Tibial nerve (tissue), 4 donors: ENCODE measurements around the gene RAP1A. TPM values are rescaled to one million over a fixed set of nuclear protein-coding genes. Genes with fewer than 3 reads are reported as not detected.

Source experiments
- DNase-seq, 2 donors: peaks; one replicate each; pipeline ENCODE4 v3.0.0-alpha.2; 2019; ENCODE audit warnings: low spot score in 2 of 2
- H3K27ac ChIP-seq, 4 donors: fragments of 200-600 bp; sonication (generic) in 3 of 4; one replicate each; pipeline ENCODE4 v1.5.1; 2017 to 2019; ENCODE audit warnings: mild to moderate bottlenecking in 1 of 4
- H3K27me3 ChIP-seq, 2 donors: fragments of 200-600 bp; sonication (generic) in 1 of 2; one replicate each; pipeline versions ENCODE4 v1.5.1 to v1.6.0; 2017 to 2019
- H3K36me3 ChIP-seq, 3 donors: fragments of 200-600 bp; sonication (generic); one replicate each; pipeline ENCODE4 v1.5.1; 2018 to 2019
- H3K4me1 ChIP-seq, 4 donors: fragments of 200-600 bp; sonication (generic) in 3 of 4; one replicate each; pipeline ENCODE4 v1.5.1; 2017 to 2019
- H3K4me3 ChIP-seq, 4 donors: fragments of 200-600 bp; sonication (generic) in 3 of 4; one replicate each; pipeline ENCODE4 v1.5.1; 2017 to 2019; ENCODE audit warnings: mild to moderate bottlenecking in 1 of 4, moderate library complexity in 1 of 4
- H3K9me3 ChIP-seq, 4 donors: fragments of 200-600 bp; sonication (generic) in 3 of 4; one replicate each; pipeline ENCODE4 v1.5.1; 2017 to 2019
- EP300 ChIP-seq, 2 donors: sonication (generic); formaldehyde crosslinking; IDR thresholded peaks; one replicate each; pipeline ENCODE4 v1.6.1; 2017; ENCODE audit warnings: antibody characterized with exemption in 2 of 2, mild to moderate bottlenecking in 1 of 2
- POLR2A ChIP-seq, 2 donors: fragments of 450-650 bp; IDR thresholded peaks; one replicate each; pipeline ENCODE4 v1.6.1; 2017; ENCODE audit warnings: antibody characterized with exemption in 2 of 2, mild to moderate bottlenecking in 2 of 2, moderate library complexity in 2 of 2
- WGBS, 2 donors: methylation state at CpG; one replicate each; pipeline ENCODE4 v1.1.5; 2018; 5-methylcytosine and 5-hydroxymethylcytosine counted together
- total RNA-seq, 4 donors: library from RNA; depleted of rRNA; stranded (reverse); fragments of >200 nt; gene quantifications; one replicate each; pipeline ENCODE4 v1.1.0, GENCODE V29; 2016
- TF ChIP-seq, protein P1 (sequence below), 5 experiments: fragments of 200-600 bp in 3 of 5; fragments of 450-650 bp in 2 of 5; sonication (generic) in 3 of 5; IDR thresholded peaks; one replicate each; pipeline ENCODE4 v1.5.1; 2016 to 2019; ENCODE audit warnings: antibody characterized with exemption in 5 of 5, mild to moderate bottlenecking in 3 of 5, moderate library complexity in 2 of 5

Gene RAP1A
- total RNA-seq, 4 donors from 2014 or later: 45.5 to 48.7 (median 46.8) TPM

DNA sequence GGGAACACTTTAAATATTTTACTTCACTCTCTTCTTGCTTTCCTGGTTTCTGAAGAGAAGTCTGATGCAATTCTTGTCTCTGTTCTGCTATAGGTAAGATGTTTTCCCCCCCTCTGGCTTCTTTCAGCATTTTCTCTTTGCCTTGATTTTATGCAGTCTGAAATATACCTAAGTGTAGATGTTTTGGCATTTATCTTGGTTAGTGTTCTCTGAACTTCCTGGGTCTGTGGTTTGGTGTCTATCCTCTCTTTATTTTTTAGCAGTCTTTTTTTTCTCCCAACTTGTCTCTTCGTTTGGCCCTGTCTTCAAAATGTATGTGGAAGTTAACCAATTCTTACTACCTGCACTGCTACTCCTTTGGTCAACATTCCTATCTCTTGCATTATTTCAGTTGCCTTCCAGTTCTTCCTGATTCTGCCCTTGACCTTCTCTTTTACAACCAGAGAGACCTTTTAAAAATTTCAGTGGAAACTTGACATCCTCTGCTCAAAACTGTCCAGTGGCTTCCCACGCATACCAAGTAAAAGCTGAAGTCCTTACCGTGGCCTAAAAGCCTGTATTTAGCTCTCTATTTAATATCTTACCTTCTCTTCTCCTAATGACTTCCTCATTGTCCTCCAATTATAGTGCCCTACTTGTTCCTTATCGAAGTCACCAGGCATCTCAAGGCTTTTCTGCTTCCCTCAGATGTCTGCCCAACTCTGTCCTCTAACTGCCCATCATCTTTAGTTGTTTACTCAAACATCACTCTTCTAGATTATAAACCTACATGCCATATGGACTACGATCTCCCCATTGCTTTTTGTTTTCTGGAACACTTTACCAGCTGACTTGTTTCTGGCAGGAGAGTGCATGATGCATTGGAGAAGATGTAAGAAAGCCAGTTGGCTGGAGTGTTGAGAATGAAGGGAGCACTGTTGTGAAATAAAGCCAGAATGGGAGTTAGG is 40.9 kb downstream of the RAP1A start:
- Histone ChIP-seq H3K36me3 (no peaks in the 10 kb centered on the region), H3K27ac (peak overlapping the region in 2 of 4 donors; percentile 31 to 37), H3K4me1 (peaks cover 0 to 84% (median 40%) of the 10 kb centered on the region in 4 donors), H3K4me3 (no peak overlapping the region), H3K27me3 (no peaks in the 10 kb centered on the region), H3K9me3 (no peaks in the 10 kb centered on the region)
- TF ChIP-seq, protein P1, sequence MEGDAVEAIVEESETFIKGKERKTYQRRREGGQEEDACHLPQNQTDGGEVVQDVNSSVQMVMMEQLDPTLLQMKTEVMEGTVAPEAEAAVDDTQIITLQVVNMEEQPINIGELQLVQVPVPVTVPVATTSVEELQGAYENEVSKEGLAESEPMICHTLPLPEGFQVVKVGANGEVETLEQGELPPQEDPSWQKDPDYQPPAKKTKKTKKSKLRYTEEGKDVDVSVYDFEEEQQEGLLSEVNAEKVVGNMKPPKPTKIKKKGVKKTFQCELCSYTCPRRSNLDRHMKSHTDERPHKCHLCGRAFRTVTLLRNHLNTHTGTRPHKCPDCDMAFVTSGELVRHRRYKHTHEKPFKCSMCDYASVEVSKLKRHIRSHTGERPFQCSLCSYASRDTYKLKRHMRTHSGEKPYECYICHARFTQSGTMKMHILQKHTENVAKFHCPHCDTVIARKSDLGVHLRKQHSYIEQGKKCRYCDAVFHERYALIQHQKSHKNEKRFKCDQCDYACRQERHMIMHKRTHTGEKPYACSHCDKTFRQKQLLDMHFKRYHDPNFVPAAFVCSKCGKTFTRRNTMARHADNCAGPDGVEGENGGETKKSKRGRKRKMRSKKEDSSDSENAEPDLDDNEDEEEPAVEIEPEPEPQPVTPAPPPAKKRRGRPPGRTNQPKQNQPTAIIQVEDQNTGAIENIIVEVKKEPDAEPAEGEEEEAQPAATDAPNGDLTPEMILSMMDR (IDR thresholded peaks at IDR 0.05): no peak
- TF ChIP-seq POLR2A (IDR thresholded peaks at IDR 0.05) (no peak), EP300 (IDR thresholded peaks at IDR 0.05) (no peak)
- DNase-seq: no peak
- 46 to 49% methylated on average over 5 of the region's 5 CpGs for WGBS, 2 donors

DNA sequence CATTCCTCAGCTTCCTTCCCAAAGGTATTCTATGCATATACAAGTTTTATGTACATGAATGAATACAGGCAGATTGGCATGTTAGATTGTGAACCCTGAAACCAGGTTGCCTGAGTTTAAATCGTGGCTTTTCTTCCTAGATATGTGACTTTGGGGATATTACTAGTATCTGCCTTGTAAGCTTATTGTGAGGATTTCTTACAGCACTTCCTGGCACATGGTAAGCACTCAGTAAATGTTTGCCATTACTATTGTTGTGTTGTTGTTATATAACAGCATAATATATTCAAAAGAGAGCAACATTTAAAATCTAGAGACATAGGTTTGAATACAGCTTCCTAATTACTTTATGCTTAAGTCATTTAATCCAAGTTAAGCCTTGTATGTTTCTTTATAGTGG is 45.1 kb downstream of the RAP1A start:
- WGBS, 2 donors: 55 to 61% methylated on average over 1 of the region's 1 CpG
- peaks cover 0 to 5% (median 0%) of the 10 kb centered on the region in 3 donors for H3K36me3 ChIP-seq
- no peak overlapping the region for H3K4me3 ChIP-seq

DNA sequence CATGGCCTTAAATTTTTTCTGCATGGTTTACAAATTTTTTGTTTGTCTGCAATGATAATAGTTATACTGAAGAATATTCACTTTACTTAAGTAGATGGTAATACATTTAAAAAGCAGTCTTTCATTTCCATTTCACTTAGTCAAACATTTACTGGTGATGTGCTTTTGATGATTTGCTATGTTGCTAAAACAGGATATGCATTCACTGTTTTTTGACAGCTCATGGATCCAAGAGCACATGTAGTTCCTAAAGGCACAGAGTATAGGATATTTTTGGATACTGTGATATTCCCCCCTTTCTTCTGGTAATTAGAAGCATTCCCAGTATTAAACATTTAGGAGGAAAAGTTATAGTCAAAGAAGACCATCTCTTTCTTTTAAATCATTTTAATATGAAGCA is 45.9 kb downstream of the RAP1A start:
- no peak overlapping the region for H3K27ac ChIP-seq
- H3K9me3 ChIP-seq: no peaks in the 10 kb centered on the region
- no peak overlapping the region for H3K4me3 ChIP-seq
- no peak for DNase-seq
- no peaks in the 10 kb centered on the region for H3K27me3 ChIP-seq
- TF ChIP-seq, protein P1 (IDR thresholded peaks at IDR 0.05): no peak
- TF ChIP-seq EP300 (IDR thresholded peaks at IDR 0.05) (no peak), POLR2A (IDR thresholded peaks at IDR 0.05) (no peak)
- H3K4me1 ChIP-seq: peaks cover 2 to 69% (median 24%) of the 10 kb centered on the region in 4 donors
- H3K36me3 ChIP-seq: peaks cover 0 to 5% (median 0%) of the 10 kb centered on the region in 3 donors

More for the DNA sequence above, 45.1 kb downstream of the RAP1A start:
- Histone ChIP-seq H3K27ac (no peak overlapping the region), H3K9me3 (no peaks in the 10 kb centered on the region), H3K4me1 (peaks cover 2 to 72% (median 33%) of the 10 kb centered on the region in 4 donors), H3K27me3 (no peaks in the 10 kb centered on the region)
- TF ChIP-seq, protein P1 (IDR thresholded peaks at IDR 0.05): no peak
- TF ChIP-seq EP300 (IDR thresholded peaks at IDR 0.05): no peak
- no peak for DNase-seq

DNA sequence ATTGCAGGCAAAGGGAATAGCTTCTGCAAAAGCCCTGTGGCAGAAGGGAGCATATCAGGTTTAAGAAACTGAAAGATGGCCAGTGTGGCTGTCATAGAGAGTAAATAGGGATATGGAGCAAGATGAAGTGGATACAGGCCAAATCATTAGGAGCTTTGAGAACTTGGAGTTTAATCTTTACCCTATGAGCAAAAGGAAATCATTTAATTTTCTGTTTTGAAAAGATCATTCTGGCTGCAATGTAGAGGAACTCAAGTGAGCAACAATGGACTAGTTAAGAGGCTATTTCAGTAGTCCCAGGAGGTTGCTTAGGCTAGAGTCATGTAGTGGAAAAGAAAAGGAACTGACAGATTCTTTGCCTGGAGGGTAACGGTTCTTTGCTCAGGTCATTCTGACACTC is 47.2 kb downstream of the RAP1A start:
- WGBS, 2 donors: 52 to 65% methylated on average over 1 of the region's 1 CpG
- H3K4me3 ChIP-seq: no peak overlapping the region
- H3K27ac ChIP-seq: no peak overlapping the region
- peaks cover 0 to 5% (median 0%) of the 10 kb centered on the region in 3 donors for H3K36me3 ChIP-seq
- DNase-seq: no peak
- H3K9me3 ChIP-seq: no peaks in the 10 kb centered on the region
- H3K27me3 ChIP-seq: no peaks in the 10 kb centered on the region
- TF ChIP-seq, protein P1 (IDR thresholded peaks at IDR 0.05): no peak
- TF ChIP-seq EP300 (IDR thresholded peaks at IDR 0.05) (no peak), POLR2A (IDR thresholded peaks at IDR 0.05) (no peak)
- peaks cover 2 to 59% (median 17%) of the 10 kb centered on the region in 4 donors for H3K4me1 ChIP-seq

DNA sequence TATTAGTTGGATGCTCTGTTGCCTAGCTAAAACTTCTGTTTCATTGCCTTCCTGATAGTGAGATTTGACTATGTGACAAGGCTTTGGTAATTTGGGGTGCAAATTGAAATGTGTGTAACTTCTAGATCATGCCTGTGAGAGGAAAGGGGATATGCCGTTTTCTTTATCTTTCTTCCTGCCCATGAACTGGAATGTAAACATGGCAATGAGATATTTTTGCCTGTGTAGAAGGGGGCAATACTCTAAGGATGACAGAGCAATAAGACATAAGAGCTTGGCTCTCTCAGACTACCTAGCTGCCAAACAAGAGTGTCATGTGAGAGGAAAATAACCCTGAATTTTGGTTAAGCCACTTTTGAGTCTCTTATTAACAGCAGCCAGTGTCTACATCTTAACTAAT is 49.7 kb downstream of the RAP1A start:
- no peak overlapping the region for H3K4me3 ChIP-seq
- H3K27ac ChIP-seq: no peak overlapping the region
- TF ChIP-seq, protein P1 (IDR thresholded peaks at IDR 0.05): no peak
- TF ChIP-seq EP300 (IDR thresholded peaks at IDR 0.05): no peak
- TF ChIP-seq POLR2A (IDR thresholded peaks at IDR 0.05): no peak
- no peaks in the 10 kb centered on the region for H3K27me3 ChIP-seq
- no peak for DNase-seq
- peaks cover 0 to 5% (median 0%) of the 10 kb centered on the region in 3 donors for H3K36me3 ChIP-seq
- H3K4me1 ChIP-seq: peaks cover 2 to 72% (median 20%) of the 10 kb centered on the region in 4 donors
- WGBS, 2 donors: 30 to 47% methylated on average over 1 of the region's 1 CpG
- no peaks in the 10 kb centered on the region for H3K9me3 ChIP-seq
